HepG2 (cell line): Measurements from ENCODE around the gene NEUROD6. TPM values are rescaled to one million over a fixed set of nuclear protein-coding genes. Genes with fewer than 3 reads are reported as not detected.

ENCODE experiments used
- ATAC-seq: fragments of 200-7000 bp; cut with Tn5 transposase; 3 replicates; pipeline ENCODE4 v1.9.1; 2020; ENCODE audit warnings: mild to moderate bottlenecking, moderate library complexity
- BruUV-seq: library from RNA; stranded (reverse); fragments of 400-500 nt; replicated peaks from 2 replicates; lab custom pipeline; 2021; lab: Mats Ljungman, UMichigan
- CTCF ChIA-PET: fragments of 300-600 bp; formaldehyde crosslinking; extraction: SDS; loops from one replicate; lab custom pipeline; 2021; ENCODE audit warnings: low total read pairs, inconsistent platforms, low intra/inter-chr PET ratio; lab: Yijun Ruan, JAX
- POLR2A ChIA-PET: fragments of 350-600 bp; sonication (Branson Sonifier 250); formaldehyde crosslinking; loops from one replicate; lab custom pipeline; 2020; ENCODE audit warnings: antibody characterized with exemption, inconsistent platforms; lab: Yijun Ruan, JAX
- DNase-seq: peaks from one replicate; pipeline ENCODE4 v3.0.0-alpha.2; 2015; ENCODE audit warnings: low spot score
- FAIRE-seq: peaks from 3 replicates; lab custom pipeline; 2011; peaks lifted over from hg19 to GRCh38; lab: Jason Lieb, UNC
- H2AFZ ChIP-seq: one replicate; pipeline ENCODE4 v1.6.1; 2011; ENCODE audit warnings: low read length, inconsistent platforms
- H3K27ac ChIP-seq: fragments of 300-600 bp; 3 replicates; pipeline ENCODE4 v1.8.0; 2011; ENCODE audit warnings: mixed run types, mild to moderate bottlenecking, mixed read lengths, low read length, inconsistent platforms; ENCODE audit not compliant: insufficient read depth; ENCODE audit errors: extremely low read length
- H3K27me3 ChIP-seq, 2 experiments: fragments of 200-600 bp in 1 of 2; 2 replicates in 1 of 2; 3 replicates in 1 of 2; pipeline versions ENCODE4 v1.6.0 to v1.8.0; 2011; ENCODE audit warnings: low read length in 2 of 2, mild to moderate bottlenecking in 2 of 2, moderate library complexity in 2 of 2, inconsistent platforms in 1 of 2; ENCODE audit not compliant: insufficient read depth in 2 of 2, control insufficient read depth in 1 of 2
- H3K36me3 ChIP-seq, 2 experiments: fragments of 200-600 bp in 1 of 2; replicated peaks in 1 of 2; 2 replicates in 1 of 2; 3 replicates in 1 of 2; pipeline versions ENCODE4 v1.5.1 to v1.8.0; 2011; ENCODE audit warnings: low read length in 2 of 2, inconsistent platforms in 1 of 2; ENCODE audit not compliant: insufficient read depth in 2 of 2, control insufficient read depth in 1 of 2
- H3K4me1 ChIP-seq: 2 replicates; pipeline ENCODE4 v1.5.1; 2012; ENCODE audit warnings: low read length, inconsistent platforms; ENCODE audit not compliant: insufficient read depth
- H3K4me2 ChIP-seq: 2 replicates; pipeline ENCODE4 v1.6.0; 2011; ENCODE audit warnings: low read depth, low read length, inconsistent platforms
- H3K4me3 ChIP-seq, 3 experiments: fragments of 200-600 bp in 1 of 3; sonication (generic), shearing (Covaris generic) in 1 of 3; replicated peaks in 1 of 3; 2 replicates each; pipeline ENCODE4 v1.5.1; 2011 to 2016; ENCODE audit warnings: low read length in 3 of 3, inconsistent platforms in 2 of 3, low read depth in 2 of 3, mild to moderate bottlenecking in 2 of 3, control low read depth in 1 of 3, mixed read lengths in 1 of 3; ENCODE audit not compliant: insufficient read depth in 1 of 3
- H3K79me2 ChIP-seq: one replicate; pipeline ENCODE4 v1.6.1; 2011; ENCODE audit warnings: low read length, inconsistent platforms; ENCODE audit not compliant: insufficient read depth
- H3K9ac ChIP-seq: 2 replicates; pipeline ENCODE4 v1.6.0; 2011; ENCODE audit warnings: mild to moderate bottlenecking, low read depth, low read length, inconsistent platforms; ENCODE audit not compliant: insufficient read depth
- H3K9me3 ChIP-seq: 2 replicates; pipeline ENCODE4 v1.5.1; 2012; ENCODE audit warnings: mild to moderate bottlenecking, low read length
- H4K20me1 ChIP-seq: 2 replicates; pipeline ENCODE4 v1.6.0; 2011; ENCODE audit warnings: inconsistent platforms, mild to moderate bottlenecking, low read length, moderate library complexity; ENCODE audit not compliant: insufficient read depth
- ZBTB3 ChIP-seq: sonication (generic); formaldehyde crosslinking; IDR thresholded peaks from 2 replicates; pipeline ENCODE4 v1.4.0; 2020; ENCODE audit warnings: low read depth, mild to moderate bottlenecking, moderate library complexity, missing genetic modification reagents, borderline replicate concordance
- ZSCAN9 ChIP-seq: IDR thresholded peaks from 2 replicates; pipeline ENCODE4 v1.6.1; 2016; ENCODE audit warnings: borderline replicate concordance
- WGBS: methylation state at CpG from one replicate; pipeline ENCODE4 v1.1.6; 2017; ENCODE audit warnings: low lambda C conversion rate; 5-methylcytosine and 5-hydroxymethylcytosine counted together
- in situ Hi-C: cut with HindIII; loops from 2 replicates; pipeline ENCODE4 v1.10.0; 2017; ENCODE audit warnings: low pct_unique_long_range_greater_than_20kb; ENCODE audit not compliant: extremely low pct_ligation_motif_present
- intact Hi-C: fragments of 100-400 bp; cut with micrococcal nuclease; formaldehyde crosslinking; loops from one replicate; pipeline ENCODE4 v1.10.0; 2022; ENCODE audit not compliant: unreplicated experiment
- polyA plus RNA-seq, 8 experiments: library from polyadenylated mRNA; depleted of rRNA in 3 of 8; stranded (reverse) in 7 of 8; unstranded in 1 of 8; fragments of >200 nt; fragmentation: Illumina TruSeq in 4 of 8; extraction: Trizol in 4 of 8; gene quantifications; 2 replicates each; pipeline versions ENCODE4 v1.2.1 to v1.2.3, GENCODE V29; 2011 to 2016; ENCODE audit warnings: low read depth in 4 of 8, missing spikeins in 1 of 8, mixed read lengths in 1 of 8; ENCODE audit not compliant: insufficient read depth in 1 of 8
- total RNA-seq, 5 experiments: library from RNA; depleted of rRNA; stranded (reverse); fragments of >200 nt; fragmentation: Illumina TruSeq; extraction: Trizol; gene quantifications; 2 replicates each; pipeline ENCODE4 v1.2.3, GENCODE V29; 2016; ENCODE audit warnings: low read depth in 1 of 5
- TF ChIP-seq, protein P1 (sequence below): sonication (generic); formaldehyde crosslinking; IDR thresholded peaks from 2 replicates; pipeline ENCODE4 v1.8.0; 2022; ENCODE audit warnings: low read depth, missing genetic modification reagents
- TF ChIP-seq, protein P2 (sequence below), 2 experiments: sonication (generic) in 1 of 2; formaldehyde crosslinking in 1 of 2; IDR thresholded peaks; 2 replicates each; pipeline versions ENCODE4 v1.4.0 to v1.6.1; 2016 to 2020; ENCODE audit warnings: borderline replicate concordance in 1 of 2, low read depth in 1 of 2, mild to moderate bottlenecking in 1 of 2, missing genetic modification reagents in 1 of 2

NEUROD6 gene
- total and polyA plus RNA-seq, 2 of the 13 experiments (the other 11 are each of a cell fraction or from before 2014, with no cell fraction given): not detected

GRCh38 chr7:31338706-31339105, 1.8 kb downstream of the NEUROD6 start (continued):
- TF ChIP-seq, protein P1, sequence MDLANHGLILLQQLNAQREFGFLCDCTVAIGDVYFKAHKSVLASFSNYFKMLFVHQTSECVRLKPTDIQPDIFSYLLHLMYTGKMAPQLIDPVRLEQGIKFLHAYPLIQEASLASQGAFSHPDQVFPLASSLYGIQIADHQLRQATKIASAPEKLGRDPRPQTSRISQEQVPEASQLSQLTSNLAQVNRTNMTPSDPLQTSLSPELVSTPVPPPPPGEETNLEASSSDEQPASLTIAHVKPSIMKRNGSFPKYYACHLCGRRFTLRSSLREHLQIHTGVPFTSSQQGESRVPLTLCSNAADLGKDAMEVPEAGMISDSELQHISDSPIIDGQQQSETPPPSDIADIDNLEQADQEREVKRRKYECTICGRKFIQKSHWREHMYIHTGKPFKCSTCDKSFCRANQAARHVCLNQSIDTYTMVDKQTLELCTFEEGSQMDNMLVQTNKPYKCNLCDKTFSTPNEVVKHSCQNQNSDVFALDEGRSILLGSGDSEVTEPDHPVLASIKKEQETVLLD (CRISPR knock-in tag): no peak
- no peak for TF ChIP-seq ZSCAN9 (CRISPR knock-in tag)

DNA sequence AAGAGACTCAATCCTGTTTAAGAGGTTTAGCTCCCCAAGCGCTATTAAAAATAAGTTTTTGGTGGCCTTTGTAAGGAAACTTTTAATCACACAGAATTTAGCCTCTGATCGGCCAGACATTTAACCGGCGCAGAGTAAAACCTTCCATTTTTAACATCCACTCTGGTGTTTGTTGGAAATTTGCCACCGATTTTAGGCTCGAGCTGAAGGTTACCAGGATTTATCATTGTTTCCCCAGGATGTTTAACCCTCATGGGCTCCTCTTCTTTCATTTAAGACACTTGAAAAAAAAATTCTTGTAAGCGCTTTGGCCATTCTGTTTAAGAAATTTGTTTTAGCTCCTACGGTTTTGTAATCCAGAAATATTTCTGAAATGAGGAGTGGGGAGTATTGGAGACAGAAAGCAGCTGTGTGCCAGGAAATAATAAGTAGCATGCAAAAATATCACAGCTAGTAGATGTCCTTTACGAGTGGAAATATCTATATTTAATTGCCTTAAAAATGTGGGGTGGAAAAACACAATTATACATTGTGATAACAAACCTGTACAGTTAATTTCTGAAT, 3.4 kb downstream of the NEUROD6 start:
- no peak overlapping the region for H3K4me2 ChIP-seq
- H2AFZ ChIP-seq: no peak overlapping the region
- no TSS peak for BruUV-seq
- no peak overlapping the region for H3K4me3 ChIP-seq
- H3K4me1 ChIP-seq: no peaks in the 10 kb centered on the region
- no peak overlapping the region for H3K27ac ChIP-seq
- TF ChIP-seq, protein P2, sequence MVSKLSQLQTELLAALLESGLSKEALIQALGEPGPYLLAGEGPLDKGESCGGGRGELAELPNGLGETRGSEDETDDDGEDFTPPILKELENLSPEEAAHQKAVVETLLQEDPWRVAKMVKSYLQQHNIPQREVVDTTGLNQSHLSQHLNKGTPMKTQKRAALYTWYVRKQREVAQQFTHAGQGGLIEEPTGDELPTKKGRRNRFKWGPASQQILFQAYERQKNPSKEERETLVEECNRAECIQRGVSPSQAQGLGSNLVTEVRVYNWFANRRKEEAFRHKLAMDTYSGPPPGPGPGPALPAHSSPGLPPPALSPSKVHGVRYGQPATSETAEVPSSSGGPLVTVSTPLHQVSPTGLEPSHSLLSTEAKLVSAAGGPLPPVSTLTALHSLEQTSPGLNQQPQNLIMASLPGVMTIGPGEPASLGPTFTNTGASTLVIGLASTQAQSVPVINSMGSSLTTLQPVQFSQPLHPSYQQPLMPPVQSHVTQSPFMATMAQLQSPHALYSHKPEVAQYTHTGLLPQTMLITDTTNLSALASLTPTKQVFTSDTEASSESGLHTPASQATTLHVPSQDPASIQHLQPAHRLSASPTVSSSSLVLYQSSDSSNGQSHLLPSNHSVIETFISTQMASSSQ (IDR thresholded peaks at IDR 0.05; ENCODE audit: low read depth): no peak
- TF ChIP-seq, protein P2 (CRISPR knock-in tag; IDR thresholded peaks at IDR 0.05; ENCODE audit: borderline replicate concordance): no peak
- TF ChIP-seq ZBTB3: no peak
- TF ChIP-seq, all 625 proteins: peak for 0
- CTCF ChIA-PET: no interaction called here
- POLR2A ChIA-PET: no interaction called here
- 43% methylated on average over 9 of the region's 9 CpGs for WGBS
- no peak overlapping the region for H3K9ac ChIP-seq
- intact Hi-C loops (no loop called here), in situ Hi-C loops (no loop called here)
- ATAC-seq (no peak), FAIRE-seq (no peak), DNase-seq (no peak)
- peaks cover 2 to 19% of the 10 kb centered on the region in 2 experiments; a peak in 3 of 5 replicates for H3K27me3 ChIP-seq
- H3K9me3 ChIP-seq: no peaks in the 10 kb centered on the region
- no peaks in the 10 kb centered on the region for H3K36me3 ChIP-seq
- no peaks in the 10 kb centered on the region for H3K79me2 ChIP-seq
- H4K20me1 ChIP-seq: no peaks in the 10 kb centered on the region
